GM21447 (cell line): ENCODE measurements around the gene SEC14L5.

Source experiments
- ATAC-seq: cut with Tn5 transposase; IDR thresholded peaks from one replicate; pipeline ENCODE4 v1.9.1; 2021; ENCODE audit not compliant: unreplicated experiment

Gene SEC14L5

GRCh38 chr16:5065326-5065725 lies 107.2 kb downstream of the SEC14L5 start:
- ATAC-seq, result no peak

- ATAC-seq, result no peak
Measured at GRCh38 chr16:5065813-5066212, 107.7 kb downstream of the SEC14L5 start, which contains the start of gene C16orf89. Gene C16orf89, minus strand, starts transcription at chr16:5065956. Its CDS starts 48 bp downstream, at chr16:5065908.

GRCh38 chr16:5066511-5066910 lies 108.4 kb downstream of the SEC14L5 start:
- no peak for ATAC-seq
